ENCODE measurements around the gene SFSWAP. TPM values are rescaled to one million over a fixed set of nuclear protein-coding genes. Genes with fewer than 3 reads are reported as not detected.

Gene SFSWAP
- total and polyA plus RNA-seq, 5 experiments from 2014 or later = 14.8 to 108 (median 23.3) TPM

DNA sequence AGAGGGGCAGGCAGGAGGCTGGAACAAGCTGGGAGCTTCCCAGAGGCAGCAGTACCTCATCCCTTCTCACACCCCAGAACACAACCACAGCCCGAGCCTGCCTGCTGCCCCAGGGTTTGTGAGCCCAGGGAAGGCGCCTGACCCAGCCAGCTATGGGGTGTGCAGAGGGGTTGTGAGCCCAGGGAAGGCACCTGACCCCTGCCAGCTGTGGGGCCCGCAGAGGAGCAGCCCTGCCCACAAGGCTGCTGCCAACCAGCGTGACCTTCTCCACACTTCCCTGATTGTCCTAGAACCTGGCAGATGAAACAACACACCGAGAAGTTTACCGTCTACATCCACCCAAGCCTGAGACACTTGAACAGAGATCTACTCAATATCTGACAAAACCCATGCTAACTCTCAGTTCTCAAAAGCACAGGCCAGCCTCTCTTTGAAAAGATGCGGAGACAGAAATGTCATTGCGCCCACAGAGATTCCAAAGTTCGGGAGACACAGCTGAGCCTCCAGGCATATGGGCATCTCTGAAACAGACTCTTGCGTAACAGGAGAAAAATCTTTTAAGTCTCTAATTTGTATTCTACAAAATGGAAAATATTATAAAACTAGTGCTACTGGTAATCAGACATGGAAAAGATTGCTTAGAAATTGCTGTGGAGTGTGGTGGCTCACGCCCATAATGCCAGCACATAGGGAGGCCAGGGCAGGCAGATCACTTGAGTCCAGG is 47.3 kb downstream of the SFSWAP start:
- Mint-ChIP-seq H3K9me3 (no peaks in the 10 kb centered on the region), H3K27ac (no peak overlapping the region), H3K27me3 (no peaks in the 10 kb centered on the region), H3K4me1 (peaks cover 3 to 6% (median 5%) of the 10 kb centered on the region in 4 donors), H3K4me3 (no peak overlapping the region), H3K36me3 (peaks cover 6 to 92% (median 39%) of the 10 kb centered on the region in 3 donors)
- POLR2A ChIA-PET = interaction anchor here (0.7 kb wide), 1 partner anchor 41 kb away, joined by 3 read pairs; no protein-coding TSS in a partner anchor
- DNase-seq (no peak), ATAC-seq (no peak)

DNA sequence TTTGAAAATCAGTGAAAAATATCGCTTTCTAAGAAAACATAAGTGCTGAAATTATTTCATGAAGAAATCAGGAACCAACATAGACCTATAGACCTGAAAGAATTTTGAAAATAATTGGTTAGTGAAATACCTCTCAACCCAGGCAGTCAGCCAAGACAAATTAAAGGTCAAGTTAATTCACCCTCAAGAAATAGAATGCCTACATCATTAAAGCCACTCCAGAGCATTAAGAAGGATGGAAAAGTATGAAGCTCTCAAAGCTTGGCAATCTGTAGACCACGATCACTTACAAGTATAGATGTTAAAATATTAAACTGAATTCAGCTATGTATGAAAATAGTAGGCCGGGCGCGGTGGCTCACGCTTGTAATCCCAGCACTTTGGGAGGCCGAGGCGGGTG is 48.3 kb downstream of the SFSWAP start:
- Mint-ChIP-seq H3K27me3 (no peaks in the 10 kb centered on the region), H3K27ac (no peak overlapping the region), H3K4me3 (no peak overlapping the region), H3K36me3 (peaks cover 6 to 92% (median 29%) of the 10 kb centered on the region in 3 donors), H3K9me3 (no peaks in the 10 kb centered on the region), H3K4me1 (peaks cover 3 to 6% (median 5%) of the 10 kb centered on the region in 4 donors)
- DNase-seq = no peak
- POLR2A ChIA-PET = no interaction called here
- no peak for ATAC-seq

DNA sequence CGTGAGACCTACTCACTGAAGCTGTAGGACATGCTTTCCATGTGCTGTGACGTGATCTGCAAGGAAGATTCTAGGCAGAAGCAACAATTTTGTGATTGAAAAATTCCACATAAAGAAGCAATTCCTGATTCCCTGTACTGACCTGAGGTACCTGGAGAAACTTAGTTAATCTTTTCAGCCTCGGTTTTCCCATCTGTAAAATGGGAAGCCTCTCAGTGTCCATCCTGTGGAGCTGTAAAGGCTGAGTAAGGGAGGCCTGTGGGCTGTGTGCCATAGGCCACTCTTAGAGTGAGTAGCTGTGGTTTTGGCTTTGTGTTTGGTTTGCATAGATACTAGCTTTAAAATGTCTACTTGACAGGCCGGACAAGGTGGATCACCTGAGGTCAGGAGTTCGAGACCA is 50.7 kb downstream of the SFSWAP start:
- Mint-ChIP-seq H3K4me3 (no peak overlapping the region), H3K4me1 (peaks cover 0 to 13% (median 4%) of the 10 kb centered on the region in 4 donors), H3K27ac (peak overlapping the region in 3 of 10 donors; percentile 40 to 48 (median 47)), H3K36me3 (peaks cover 0 to 94% (median 26%) of the 10 kb centered on the region in 3 donors), H3K9me3 (no peaks in the 10 kb centered on the region), H3K27me3 (no peaks in the 10 kb centered on the region)
- POLR2A ChIA-PET = no interaction called here
- no peak for DNase-seq
- no peak for ATAC-seq

DNA sequence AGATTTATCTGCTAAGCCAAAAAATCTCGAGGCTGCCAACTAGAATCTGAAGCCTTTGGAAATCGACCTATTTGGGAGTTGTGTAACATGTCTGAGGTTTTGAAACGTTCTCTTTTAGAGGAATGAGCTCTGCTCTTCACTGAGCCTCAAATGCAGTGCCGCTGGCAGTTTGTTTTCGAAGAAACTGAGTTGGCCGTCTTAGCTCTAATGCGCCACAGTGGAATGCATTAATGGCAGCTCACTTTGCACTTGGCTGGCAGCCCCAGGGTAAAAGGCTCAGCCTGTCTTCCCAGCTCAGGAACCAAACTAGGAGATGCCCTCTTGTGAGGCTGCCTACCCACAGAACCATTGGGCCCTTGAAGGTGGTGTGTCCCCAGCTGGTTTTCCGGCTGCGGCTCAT is 53.8 kb downstream of the SFSWAP start:
- no peak overlapping the region for H3K4me3 Mint-ChIP-seq
- POLR2A ChIA-PET = no interaction called here
- H3K27ac Mint-ChIP-seq = no peak overlapping the region
- no peaks in the 10 kb centered on the region for H3K9me3 Mint-ChIP-seq
- ATAC-seq (no peak), DNase-seq (no peak)
- peaks cover 0 to 17% (median 5%) of the 10 kb centered on the region in 4 donors for H3K4me1 Mint-ChIP-seq
- peaks cover 0 to 92% (median 27%) of the 10 kb centered on the region in 3 donors for H3K36me3 Mint-ChIP-seq
- no peaks in the 10 kb centered on the region for H3K27me3 Mint-ChIP-seq

DNA sequence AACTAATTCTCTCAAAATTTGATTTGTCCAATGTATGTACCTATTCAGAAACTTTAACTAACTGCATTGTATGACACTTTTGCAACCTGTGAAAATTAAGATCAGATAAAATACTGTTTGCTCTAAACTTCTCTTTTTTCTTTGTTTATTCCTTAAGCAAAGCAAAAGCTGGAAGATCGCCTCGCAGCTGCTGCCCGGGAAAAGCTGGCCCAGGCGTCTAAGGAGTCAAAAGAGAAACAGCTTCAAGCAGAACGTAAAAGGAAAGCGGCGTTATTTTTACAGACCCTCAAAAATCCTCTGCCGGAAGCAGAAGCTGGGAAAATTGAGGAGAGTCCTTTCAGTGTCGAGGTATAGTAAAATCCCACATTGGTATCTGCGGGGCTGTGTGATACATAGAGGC is 55.1 kb downstream of the SFSWAP start:
- Mint-ChIP-seq H3K9me3 (no peaks in the 10 kb centered on the region), H3K27me3 (no peaks in the 10 kb centered on the region), H3K4me1 (peaks cover 0 to 22% (median 5%) of the 10 kb centered on the region in 4 donors), H3K36me3 (peaks cover 0 to 90% (median 25%) of the 10 kb centered on the region in 3 donors), H3K27ac (no peak overlapping the region), H3K4me3 (no peak overlapping the region)
- no peak for ATAC-seq
- DNase-seq = no peak
- POLR2A ChIA-PET = no interaction called here

DNA sequence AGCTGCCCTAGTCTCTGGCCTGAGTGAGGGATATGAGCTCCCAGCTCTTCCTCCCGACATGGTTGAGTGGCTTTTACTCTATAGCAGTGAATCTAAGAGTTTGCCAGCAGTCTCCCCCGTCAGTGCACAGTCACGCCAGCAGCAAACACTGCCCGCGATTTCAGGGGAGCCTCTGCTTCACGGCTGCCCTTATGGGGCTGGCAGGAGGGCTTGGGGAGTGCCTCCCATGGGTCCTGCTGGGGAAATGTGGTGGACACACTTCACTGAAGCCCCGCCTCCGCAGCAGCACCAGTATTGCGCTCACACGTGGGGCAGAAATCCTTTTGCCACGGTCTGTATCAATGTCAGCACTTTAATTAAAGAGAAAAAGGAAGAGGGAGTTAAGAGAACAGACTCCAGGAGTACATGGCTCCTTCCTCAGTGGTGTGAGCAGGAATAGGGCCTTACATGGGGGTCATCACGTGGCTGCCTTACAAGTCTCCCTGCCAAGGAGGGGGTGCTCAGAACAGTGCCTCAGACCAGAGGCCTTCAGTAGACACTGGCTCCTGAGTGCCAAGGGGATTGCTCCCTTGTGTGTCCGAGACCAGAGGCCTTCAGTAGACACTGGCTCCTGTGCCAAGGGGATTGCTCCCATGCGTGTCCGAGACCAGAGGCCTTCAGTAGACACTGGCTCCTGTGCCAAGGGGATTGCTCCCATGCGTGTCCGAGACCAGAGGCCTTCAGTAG is 55.7 kb downstream of the SFSWAP start:
- Mint-ChIP-seq H3K36me3 (peaks cover 0 to 89% (median 25%) of the 10 kb centered on the region in 3 donors), H3K4me3 (no peak overlapping the region), H3K27me3 (no peaks in the 10 kb centered on the region), H3K27ac (peak overlapping the region in 1 of 10 donors; percentile 48), H3K4me1 (peaks cover 0 to 25% (median 1%) of the 10 kb centered on the region in 4 donors), H3K9me3 (no peaks in the 10 kb centered on the region)
- ATAC-seq (no peak), DNase-seq (no peak)
- POLR2A ChIA-PET = no interaction called here

DNA sequence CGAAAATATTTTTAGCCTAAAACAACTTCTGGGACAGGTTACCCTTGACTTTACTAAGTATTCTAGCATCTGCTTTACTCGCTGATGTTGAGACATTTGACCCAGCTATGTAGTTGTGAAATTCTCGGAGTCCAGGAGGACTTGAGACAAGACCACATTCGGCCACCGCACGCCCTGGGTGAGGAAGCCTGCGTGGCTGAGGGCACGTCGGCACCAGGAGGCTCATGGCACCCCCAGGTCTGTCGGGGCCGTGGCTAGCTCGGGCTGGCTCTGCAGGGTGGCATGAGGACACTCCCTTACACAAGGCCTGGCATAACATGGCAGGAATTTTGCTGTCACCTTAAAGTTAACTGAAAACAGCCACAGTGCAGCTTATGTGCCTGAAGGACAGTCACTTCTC is 59.2 kb downstream of the SFSWAP start:
- peaks cover 11 to 53% (median 20%) of the 10 kb centered on the region in 4 donors for H3K4me1 Mint-ChIP-seq
- no peaks in the 10 kb centered on the region for H3K9me3 Mint-ChIP-seq
- H3K36me3 Mint-ChIP-seq = peaks cover 0 to 90% (median 31%) of the 10 kb centered on the region in 3 donors
- no peak overlapping the region for H3K4me3 Mint-ChIP-seq
- POLR2A ChIA-PET = interaction anchor here (0.7 kb wide), 1 partner anchor 957 kb away, joined by 3 read pairs; no protein-coding TSS in a partner anchor
- DNase-seq (no peak), ATAC-seq (no peak)
- H3K27me3 Mint-ChIP-seq = no peaks in the 10 kb centered on the region
- H3K27ac Mint-ChIP-seq = no peak overlapping the region

DNA sequence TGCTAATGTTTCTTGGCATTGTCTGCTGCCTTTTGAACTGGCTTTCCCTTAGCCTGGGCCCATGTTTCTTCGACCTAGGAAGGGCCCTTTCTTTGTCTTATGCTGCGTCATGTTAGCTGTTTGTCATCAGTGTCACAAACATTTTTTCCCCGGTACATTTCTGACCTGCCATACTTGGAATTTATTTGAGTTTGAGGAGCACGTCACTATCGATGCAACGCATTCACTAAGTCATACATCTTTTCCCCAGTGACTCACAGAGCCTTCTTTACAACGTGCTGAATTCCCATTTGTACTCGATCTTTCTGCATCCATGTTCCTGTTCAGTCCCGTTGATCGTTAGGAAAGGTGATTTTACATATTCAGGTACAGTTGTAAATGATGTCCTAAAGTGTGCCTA is 61.1 kb downstream of the SFSWAP start:
- POLR2A ChIA-PET = interaction anchor here (0.6 kb wide), 1 partner anchor 11 kb away, joined by 5 read pairs; no protein-coding TSS in a partner anchor
- Mint-ChIP-seq H3K27ac (no peak overlapping the region), H3K4me1 (peaks cover 14 to 55% (median 23%) of the 10 kb centered on the region in 4 donors), H3K36me3 (peaks cover 0 to 85% (median 23%) of the 10 kb centered on the region in 3 donors), H3K9me3 (no peaks in the 10 kb centered on the region), H3K4me3 (no peak overlapping the region), H3K27me3 (no peaks in the 10 kb centered on the region)
- DNase-seq (no peak), ATAC-seq (no peak)

DNA sequence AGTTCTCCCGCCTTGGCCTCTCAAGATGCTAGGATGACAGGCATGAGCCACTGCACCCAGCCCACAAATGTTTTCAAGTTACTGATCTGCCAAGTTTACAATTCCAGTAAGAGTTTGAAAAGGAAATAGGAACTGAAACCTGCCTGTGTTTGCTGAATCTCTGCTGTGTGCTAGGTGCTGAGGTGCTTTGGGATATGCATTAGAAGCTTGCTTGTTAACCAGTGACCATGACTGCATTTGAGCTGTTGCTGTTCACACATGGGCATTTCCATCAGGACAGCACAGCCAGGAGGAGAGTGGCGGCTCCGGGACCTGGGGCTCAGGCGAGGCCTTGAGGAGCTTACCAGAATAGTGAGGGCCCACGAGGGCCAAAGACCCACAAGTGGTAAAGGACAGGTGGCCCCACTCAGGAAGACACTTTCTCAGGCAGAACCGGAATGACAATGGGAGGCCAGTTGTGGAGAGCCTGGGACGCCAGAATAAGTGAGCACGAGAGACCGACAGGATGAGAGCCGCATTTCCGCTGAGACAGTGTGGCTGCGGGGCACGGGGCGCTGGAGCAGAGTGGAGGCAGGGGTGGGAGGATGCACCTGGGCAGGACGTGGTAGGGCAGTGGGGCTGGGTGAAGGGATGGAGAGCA is 62.8 kb downstream of the SFSWAP start:
- peaks cover 14 to 52% (median 24%) of the 10 kb centered on the region in 4 donors for H3K4me1 Mint-ChIP-seq
- H3K9me3 Mint-ChIP-seq = no peaks in the 10 kb centered on the region
- peak in 1 of 10 donors; percentile 23 for DNase-seq
- H3K36me3 Mint-ChIP-seq = peaks cover 4 to 86% (median 11%) of the 10 kb centered on the region in 3 donors
- peak; percentile 72 to 74 for ATAC-seq
- no peaks in the 10 kb centered on the region for H3K27me3 Mint-ChIP-seq
- POLR2A ChIA-PET = no interaction called here
- H3K27ac Mint-ChIP-seq = peak overlapping the region; percentile 4 to 93 (median 74)
- peak overlapping the region in 8 of 10 donors; percentile 7 to 73 (median 54) for H3K4me3 Mint-ChIP-seq

DNA sequence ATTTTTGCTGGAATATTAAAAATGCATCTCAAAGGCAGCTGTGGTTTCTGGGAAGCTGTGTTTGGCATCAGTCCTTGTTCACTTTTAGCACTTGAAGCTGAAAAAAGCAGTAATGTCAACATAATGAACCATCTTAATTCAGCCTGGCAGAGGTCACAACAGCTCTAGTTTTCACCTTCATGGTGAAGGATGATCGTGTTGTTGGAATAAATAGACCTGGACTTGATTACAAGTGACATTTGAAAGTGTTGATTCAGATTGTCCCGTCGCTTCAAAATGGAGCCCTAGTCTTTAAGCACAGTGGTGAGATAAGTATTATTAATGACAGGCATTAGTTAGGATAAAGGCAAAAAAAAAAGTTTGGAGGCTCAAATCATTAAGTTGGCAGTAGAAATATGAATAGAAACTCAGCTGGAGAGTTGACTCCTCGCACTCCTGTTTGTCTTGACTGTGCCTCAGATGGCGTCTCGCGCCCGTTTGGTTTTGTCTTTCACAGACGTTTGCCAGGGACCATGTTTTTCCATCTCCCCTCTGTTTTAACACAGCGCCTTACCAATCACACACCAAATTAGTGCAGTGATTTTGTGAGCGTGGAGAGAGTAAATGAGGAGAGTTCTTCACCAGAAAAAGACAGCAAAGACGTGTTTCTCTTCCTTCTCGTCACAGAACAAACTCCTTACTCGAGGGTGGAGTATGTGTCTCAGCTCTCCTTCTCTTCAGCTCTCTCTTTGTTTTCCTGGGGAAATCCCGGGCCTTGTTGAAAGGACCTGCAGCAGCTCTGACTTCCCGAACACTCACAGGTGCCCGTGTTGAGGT is 63.9 kb downstream of the SFSWAP start:
- Mint-ChIP-seq H3K36me3 (peaks cover 4 to 85% (median 16%) of the 10 kb centered on the region in 3 donors), H3K9me3 (no peaks in the 10 kb centered on the region), H3K4me1 (peaks cover 14 to 51% (median 24%) of the 10 kb centered on the region in 4 donors), H3K4me3 (peak overlapping the region in 1 of 10 donors; percentile 2), H3K27me3 (no peaks in the 10 kb centered on the region), H3K27ac (peak overlapping the region in 6 of 10 donors; percentile 47 to 88 (median 60))
- POLR2A ChIA-PET = no interaction called here
- DNase-seq = no peak
- no peak for ATAC-seq

DNA sequence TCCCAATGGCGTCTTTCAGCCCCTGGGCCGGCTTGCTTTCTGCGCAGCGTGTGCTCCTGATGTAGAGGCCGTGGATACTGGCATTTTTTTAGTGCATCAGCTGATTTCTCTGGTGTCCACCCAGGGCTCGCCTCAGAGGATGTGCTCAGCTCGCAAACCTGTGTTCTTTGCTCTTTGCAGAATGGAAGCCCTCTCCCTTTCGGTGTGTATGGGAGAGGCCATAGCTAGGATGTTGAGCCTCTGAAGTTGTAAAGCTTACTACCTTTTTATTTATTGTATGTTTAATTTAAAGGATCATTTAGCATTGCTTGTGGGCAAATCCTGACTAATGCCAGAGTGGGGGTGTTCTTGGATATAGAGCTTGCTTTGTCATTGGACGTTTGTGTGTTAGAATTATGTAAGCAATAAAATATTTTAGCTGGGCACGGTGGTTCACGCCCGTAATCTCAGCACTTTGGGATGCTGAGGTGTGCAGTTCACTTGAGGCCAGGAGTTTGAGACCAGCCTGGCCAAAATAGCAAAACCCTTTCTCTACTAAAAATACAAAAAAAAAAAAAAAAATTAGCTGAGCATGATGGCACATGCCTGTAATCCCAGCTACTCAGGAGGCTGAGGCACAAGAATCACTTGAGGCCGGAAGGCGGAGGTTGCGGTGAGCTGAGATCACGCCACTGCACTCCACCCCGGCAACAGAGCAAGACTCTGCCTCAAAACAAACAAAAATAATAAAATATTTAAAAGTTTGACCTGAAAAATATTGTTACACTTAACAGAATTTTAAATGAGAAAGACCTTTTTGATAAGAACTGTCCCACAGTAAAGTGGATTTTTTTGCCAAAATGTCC is 64.7 kb downstream of the SFSWAP start:
- ATAC-seq (no peak), DNase-seq (no peak)
- Mint-ChIP-seq H3K4me3 (peak overlapping the region in 2 of 10 donors; percentile 15 to 45), H3K27me3 (no peaks in the 10 kb centered on the region), H3K9me3 (no peaks in the 10 kb centered on the region), H3K4me1 (peaks cover 14 to 50% (median 24%) of the 10 kb centered on the region in 4 donors), H3K27ac (peak overlapping the region in 7 of 10 donors; percentile 24 to 88 (median 70)), H3K36me3 (peaks cover 4 to 87% (median 19%) of the 10 kb centered on the region in 3 donors)
- POLR2A ChIA-PET = interaction anchor here (0.6 kb wide), 1 partner anchor 153 kb away, joined by 5 read pairs; no protein-coding TSS in a partner anchor
